ENCODE results near the gene PROX1.

Gene PROX1

GRCh38 chr1:214071469-214071868 lies 83.7 kb downstream of the PROX1 start:
- no peak for DNase-seq (ENCODE audit: extremely low spot score)
- TF ChIP-seq ARNT (IDR thresholded peaks at IDR 0.05) = no peak
- TF ChIP-seq BHLHE40 (IDR thresholded peaks at IDR 0.05; ENCODE audit: borderline replicate concordance) = no peak
- no peak for TF ChIP-seq TARDBP (IDR thresholded peaks at IDR 0.05)
- no peak for TF ChIP-seq PKNOX1 (IDR thresholded peaks at IDR 0.05)
- no peak for TF ChIP-seq CTBP1 (IDR thresholded peaks at IDR 0.05; ENCODE audit: borderline replicate concordance)
- TF ChIP-seq FOXM1 (IDR thresholded peaks at IDR 0.05; ENCODE audit: borderline replicate concordance) = no peak
- no peak for TF ChIP-seq HDGF (IDR thresholded peaks at IDR 0.05; ENCODE audit: borderline replicate concordance)
- no peak for TF ChIP-seq ELF4 (IDR thresholded peaks at IDR 0.05)
- no peak for TF ChIP-seq L3MBTL2 (conservative IDR thresholded peaks at IDR 0.05)
- TF ChIP-seq ZNF384 (IDR thresholded peaks at IDR 0.05) = no peak
- TF ChIP-seq SUZ12 (IDR thresholded peaks at IDR 0.05) = no peak
- TF ChIP-seq NFRKB (IDR thresholded peaks at IDR 0.05) = no peak
- TF ChIP-seq FOXK2 (IDR thresholded peaks at IDR 0.05) = no peak
- no peak for TF ChIP-seq SP1 (IDR thresholded peaks at IDR 0.05)
- TF ChIP-seq FOXA1 (IDR thresholded peaks at IDR 0.05) = no peak
- TF ChIP-seq LEF1 (IDR thresholded peaks at IDR 0.05; ENCODE audit: borderline replicate concordance) = no peak
- POLR2A ChIA-PET = no interaction called here
- CTCF ChIA-PET = no interaction called here

- ChIA-PET POLR2A (no interaction called here), CTCF (no interaction called here)
- no peak for DNase-seq (ENCODE audit: extremely low spot score)
- TF ChIP-seq SP1 (IDR thresholded peaks at IDR 0.05) (no peak), BHLHE40 (IDR thresholded peaks at IDR 0.05; ENCODE audit: borderline replicate concordance) (no peak), LEF1 (IDR thresholded peaks at IDR 0.05; ENCODE audit: borderline replicate concordance) (no peak), FOXK2 (IDR thresholded peaks at IDR 0.05) (no peak)
Observed at GRCh38 chr1:214072426-214073157, 84.8 kb downstream of the PROX1 start.

- no peak for DNase-seq (ENCODE audit: extremely low spot score)
- ChIA-PET CTCF (no interaction called here), POLR2A (no interaction called here)
- TF ChIP-seq FOXK2 (IDR thresholded peaks at IDR 0.05) = no peak
- no peak for TF ChIP-seq ELF4 (IDR thresholded peaks at IDR 0.05)
Observed at GRCh38 chr1:214074477-214074876, 86.7 kb downstream of the PROX1 start.

- DNase-seq (ENCODE audit: extremely low spot score) = no peak
- TF ChIP-seq NFRKB (IDR thresholded peaks at IDR 0.05) (no peak), BHLHE40 (IDR thresholded peaks at IDR 0.05; ENCODE audit: borderline replicate concordance) (no peak), LEF1 (IDR thresholded peaks at IDR 0.05; ENCODE audit: borderline replicate concordance) (no peak), SUZ12 (IDR thresholded peaks at IDR 0.05) (no peak), FOXM1 (IDR thresholded peaks at IDR 0.05; ENCODE audit: borderline replicate concordance) (no peak), CTBP1 (IDR thresholded peaks at IDR 0.05; ENCODE audit: borderline replicate concordance) (no peak), ELF4 (IDR thresholded peaks at IDR 0.05) (no peak), TARDBP (IDR thresholded peaks at IDR 0.05) (no peak), ZNF384 (IDR thresholded peaks at IDR 0.05) (no peak), PKNOX1 (IDR thresholded peaks at IDR 0.05) (no peak), HDGF (IDR thresholded peaks at IDR 0.05; ENCODE audit: borderline replicate concordance) (no peak), ARNT (IDR thresholded peaks at IDR 0.05) (no peak), FOXK2 (IDR thresholded peaks at IDR 0.05) (no peak), L3MBTL2 (conservative IDR thresholded peaks at IDR 0.05) (no peak), FOXA1 (IDR thresholded peaks at IDR 0.05) (no peak)
- ChIA-PET POLR2A (no interaction called here), CTCF (no interaction called here)
Observed at GRCh38 chr1:214075305-214075998, 87.7 kb downstream of the PROX1 start.

GRCh38 chr1:214075999-214076707 lies 88.4 kb downstream of the PROX1 start:
- ChIA-PET CTCF (no interaction called here), POLR2A (no interaction called here)
- no peak for DNase-seq (ENCODE audit: extremely low spot score)
- TF ChIP-seq L3MBTL2 (conservative IDR thresholded peaks at IDR 0.05) (no peak), FOXK2 (IDR thresholded peaks at IDR 0.05) (no peak), ZNF384 (IDR thresholded peaks at IDR 0.05) (no peak), ELF4 (IDR thresholded peaks at IDR 0.05) (no peak), ARNT (IDR thresholded peaks at IDR 0.05) (no peak), NFRKB (IDR thresholded peaks at IDR 0.05) (no peak), PKNOX1 (IDR thresholded peaks at IDR 0.05) (no peak), TARDBP (IDR thresholded peaks at IDR 0.05) (no peak), BHLHE40 (IDR thresholded peaks at IDR 0.05; ENCODE audit: borderline replicate concordance) (no peak)

GRCh38 chr1:214076708-214077065 lies 88.9 kb downstream of the PROX1 start:
- ChIA-PET POLR2A (no interaction called here), CTCF (no interaction called here)
- DNase-seq (ENCODE audit: extremely low spot score) = no peak
- TF ChIP-seq CTBP1 (IDR thresholded peaks at IDR 0.05; ENCODE audit: borderline replicate concordance) (no peak), SUZ12 (IDR thresholded peaks at IDR 0.05) (no peak), FOXM1 (IDR thresholded peaks at IDR 0.05; ENCODE audit: borderline replicate concordance) (no peak), FOXK2 (IDR thresholded peaks at IDR 0.05) (no peak), L3MBTL2 (conservative IDR thresholded peaks at IDR 0.05) (no peak)

All from HEK293T (cell line).